Measurements from ENCODE around the gene COBLL1. TPM values are rescaled to one million over a fixed set of nuclear protein-coding genes. Genes with fewer than 3 reads are reported as not detected.

COBLL1 gene
- total RNA-seq, 1 experiment from 2014 or later: 3.6 TPM

DNA sequence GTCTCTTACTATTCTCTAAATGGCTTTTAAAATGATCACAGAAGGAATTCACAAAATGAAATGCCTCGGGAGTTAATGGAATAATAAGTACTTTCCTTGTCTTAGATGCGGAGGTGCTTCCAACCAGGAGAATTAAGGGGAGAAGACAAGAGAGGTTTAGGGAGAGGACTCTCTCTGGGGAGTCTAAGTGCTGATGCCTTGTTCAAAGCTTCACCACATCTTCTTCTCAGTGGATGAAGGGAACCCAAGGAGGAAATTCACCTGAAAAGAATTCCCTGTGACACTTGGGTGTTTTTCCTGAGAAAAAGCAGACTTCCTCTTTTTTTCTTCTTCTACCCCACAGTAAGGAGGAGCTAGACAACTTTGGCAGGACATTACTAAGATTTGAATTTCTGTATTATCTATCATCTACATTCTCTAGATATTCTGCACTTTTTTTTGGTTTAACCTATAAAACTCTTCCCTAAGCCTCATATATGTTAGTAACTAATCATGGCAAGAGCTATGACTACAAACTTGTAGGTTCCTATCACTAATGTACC is 150.2 kb downstream of the COBLL1 start:
- Histone ChIP-seq H3K9me3 (ENCODE audit: low read length) (no peaks in the 10 kb centered on the region), H3K79me2 (ENCODE audit: low read length) (no peaks in the 10 kb centered on the region), H3K9me2 (replicated peaks; ENCODE audit: low read length) (no peaks in the 10 kb centered on the region), H3K4me3 (ENCODE audit: low read length) (no peak overlapping the region), H2AFZ (ENCODE audit: low read length) (no peak overlapping the region), H3K9ac (ENCODE audit: low read length) (no peak overlapping the region), H3K27ac (ENCODE audit: low read length) (no peak overlapping the region), H3K4me2 (ENCODE audit: low read length) (no peak overlapping the region), H3K36me3 (ENCODE audit: low read depth, low read length) (no peaks in the 10 kb centered on the region), H3K4me1 (ENCODE audit: insufficient read depth, low read length) (peaks cover 19% of the 10 kb centered on the region), H3K27me3 (ENCODE audit: low read length) (no peaks in the 10 kb centered on the region), H3F3A (ENCODE audit: low read length, unreplicated experiment) (no peaks in the 10 kb centered on the region), H4K20me1 (ENCODE audit: low read length) (no peaks in the 10 kb centered on the region)
- no TSS peak for BruUV-seq (replicated peaks)
- DNase-seq: no peak
- intact Hi-C loops (cut with micrococcal nuclease): no loop called here
- TF ChIP-seq EZH2phosphoT487 (IDR thresholded peaks at IDR 0.05; ENCODE audit: borderline replicate concordance, low read length) (no peak), EZH2 (IDR thresholded peaks at IDR 0.05; ENCODE audit: low read length, unreplicated experiment) (no peak)
- TF ChIP-seq, protein P1, sequence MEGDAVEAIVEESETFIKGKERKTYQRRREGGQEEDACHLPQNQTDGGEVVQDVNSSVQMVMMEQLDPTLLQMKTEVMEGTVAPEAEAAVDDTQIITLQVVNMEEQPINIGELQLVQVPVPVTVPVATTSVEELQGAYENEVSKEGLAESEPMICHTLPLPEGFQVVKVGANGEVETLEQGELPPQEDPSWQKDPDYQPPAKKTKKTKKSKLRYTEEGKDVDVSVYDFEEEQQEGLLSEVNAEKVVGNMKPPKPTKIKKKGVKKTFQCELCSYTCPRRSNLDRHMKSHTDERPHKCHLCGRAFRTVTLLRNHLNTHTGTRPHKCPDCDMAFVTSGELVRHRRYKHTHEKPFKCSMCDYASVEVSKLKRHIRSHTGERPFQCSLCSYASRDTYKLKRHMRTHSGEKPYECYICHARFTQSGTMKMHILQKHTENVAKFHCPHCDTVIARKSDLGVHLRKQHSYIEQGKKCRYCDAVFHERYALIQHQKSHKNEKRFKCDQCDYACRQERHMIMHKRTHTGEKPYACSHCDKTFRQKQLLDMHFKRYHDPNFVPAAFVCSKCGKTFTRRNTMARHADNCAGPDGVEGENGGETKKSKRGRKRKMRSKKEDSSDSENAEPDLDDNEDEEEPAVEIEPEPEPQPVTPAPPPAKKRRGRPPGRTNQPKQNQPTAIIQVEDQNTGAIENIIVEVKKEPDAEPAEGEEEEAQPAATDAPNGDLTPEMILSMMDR (conservative IDR thresholded peaks at IDR 0.05; ENCODE audit: low read depth, low read length): no peak
- ChIA-PET CTCF (no interaction called here), POLR2A (ENCODE audit: unreplicated experiment) (no interaction called here)
- no peak for ATAC-seq

DNA sequence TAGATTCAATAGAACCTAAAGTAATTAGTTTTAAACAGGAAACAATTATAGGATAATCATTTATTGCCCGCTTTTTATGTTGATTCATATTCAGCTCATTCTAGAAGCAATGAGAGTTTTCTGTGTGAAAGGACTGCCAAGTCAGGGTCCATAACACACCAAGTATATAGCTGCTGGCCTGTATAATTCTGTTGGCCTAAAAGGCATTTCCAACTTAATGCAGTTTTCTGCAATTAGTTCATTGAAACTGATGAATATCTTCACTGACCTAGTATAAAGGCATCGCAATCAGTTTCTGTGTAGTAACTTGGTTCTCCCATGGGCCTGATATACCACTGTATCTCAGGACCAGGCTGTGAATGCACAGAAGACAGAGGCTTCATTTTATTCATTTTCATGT is 151.3 kb downstream of the COBLL1 start:
- no peaks in the 10 kb centered on the region for H3K79me2 ChIP-seq (ENCODE audit: low read length)
- H3K4me3 ChIP-seq (ENCODE audit: low read length): no peak overlapping the region
- no peak overlapping the region for H3K4me2 ChIP-seq (ENCODE audit: low read length)
- TF ChIP-seq EZH2 (IDR thresholded peaks at IDR 0.05; ENCODE audit: low read length, unreplicated experiment): no peak
- TF ChIP-seq, protein P1 (conservative IDR thresholded peaks at IDR 0.05; ENCODE audit: low read depth, low read length): no peak
- no peak for TF ChIP-seq EZH2phosphoT487 (IDR thresholded peaks at IDR 0.05; ENCODE audit: borderline replicate concordance, low read length)
- ChIA-PET POLR2A (ENCODE audit: unreplicated experiment) (no interaction called here), CTCF (no interaction called here)
- H3F3A ChIP-seq (ENCODE audit: low read length, unreplicated experiment): no peaks in the 10 kb centered on the region
- H3K27me3 ChIP-seq (ENCODE audit: low read length): no peaks in the 10 kb centered on the region
- peaks cover 19% of the 10 kb centered on the region for H3K4me1 ChIP-seq (ENCODE audit: insufficient read depth, low read length)
- no peak overlapping the region for H3K9ac ChIP-seq (ENCODE audit: low read length)
- no peaks in the 10 kb centered on the region for H3K9me2 ChIP-seq (replicated peaks; ENCODE audit: low read length)
- DNase-seq (no peak), ATAC-seq (no peak)
- no peak overlapping the region for H3K27ac ChIP-seq (ENCODE audit: low read length)
- H2AFZ ChIP-seq (ENCODE audit: low read length): no peak overlapping the region
- BruUV-seq (replicated peaks): no TSS peak
- H3K9me3 ChIP-seq (ENCODE audit: low read length): no peaks in the 10 kb centered on the region
- no peaks in the 10 kb centered on the region for H3K36me3 ChIP-seq (ENCODE audit: low read depth, low read length)
- H4K20me1 ChIP-seq (ENCODE audit: low read length): no peaks in the 10 kb centered on the region
- intact Hi-C loops (cut with micrococcal nuclease): no loop called here

DNA sequence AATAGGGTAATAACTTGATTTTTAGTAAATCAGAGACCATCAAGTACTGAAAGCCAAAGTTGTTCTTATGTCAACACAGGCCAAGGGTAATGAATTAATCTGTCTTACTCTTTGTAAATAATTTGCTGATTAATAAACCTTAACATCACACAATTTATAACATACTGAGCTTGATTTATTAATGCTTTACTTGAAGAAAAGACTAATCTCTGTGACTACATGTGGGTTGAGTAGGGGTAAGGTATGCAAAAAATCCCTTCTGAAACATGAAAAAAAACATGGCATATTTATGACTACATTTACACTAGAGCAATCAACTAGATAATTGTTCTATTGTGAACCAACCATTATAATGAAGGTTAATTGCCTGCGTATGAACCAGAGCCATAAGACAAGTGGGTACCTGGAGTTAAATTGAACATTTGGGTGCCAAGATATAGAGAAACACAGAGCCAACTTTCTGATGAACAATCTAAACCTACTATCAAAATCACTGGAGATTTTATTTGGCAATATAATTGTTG is 152.7 kb downstream of the COBLL1 start:
- Histone ChIP-seq H3K4me1 (ENCODE audit: insufficient read depth, low read length) (peaks cover 12% of the 10 kb centered on the region), H4K20me1 (ENCODE audit: low read length) (no peaks in the 10 kb centered on the region)
- TF ChIP-seq EZH2 (IDR thresholded peaks at IDR 0.05; ENCODE audit: low read length, unreplicated experiment) (no peak), EZH2phosphoT487 (IDR thresholded peaks at IDR 0.05; ENCODE audit: borderline replicate concordance, low read length) (no peak)
- TF ChIP-seq, protein P1 (conservative IDR thresholded peaks at IDR 0.05; ENCODE audit: low read depth, low read length): no peak

More for the DNA sequence above, 152.7 kb downstream of the COBLL1 start:
- H3K4me2 ChIP-seq (ENCODE audit: low read length): no peak overlapping the region
- H2AFZ ChIP-seq (ENCODE audit: low read length): no peak overlapping the region
- H3K4me3 ChIP-seq (ENCODE audit: low read length): no peak overlapping the region
- H3K9ac ChIP-seq (ENCODE audit: low read length): no peak overlapping the region
- no peaks in the 10 kb centered on the region for H3F3A ChIP-seq (ENCODE audit: low read length, unreplicated experiment)
- DNase-seq: no peak
- no peaks in the 10 kb centered on the region for H3K36me3 ChIP-seq (ENCODE audit: low read depth, low read length)
- no peaks in the 10 kb centered on the region for H3K27me3 ChIP-seq (ENCODE audit: low read length)
- no TSS peak for BruUV-seq (replicated peaks)
- H3K9me2 ChIP-seq (replicated peaks; ENCODE audit: low read length): no peaks in the 10 kb centered on the region
- no peaks in the 10 kb centered on the region for H3K79me2 ChIP-seq (ENCODE audit: low read length)
- POLR2A ChIA-PET (ENCODE audit: unreplicated experiment): no interaction called here
- H3K9me3 ChIP-seq (ENCODE audit: low read length): no peaks in the 10 kb centered on the region
- no peak for ATAC-seq
- CTCF ChIA-PET: no interaction called here
- no peak overlapping the region for H3K27ac ChIP-seq (ENCODE audit: low read length)
- intact Hi-C loops (cut with micrococcal nuclease): no loop called here

Data from PC-3 (cell line).